Activated CD4-positive, alpha-beta T cell treated with anti-CD3 and anti-CD28 coated beads, Interleukin-2, amount 50 U/mL, for 4 hours (primary cell): ENCODE measurements around the gene SMC6.

Experiments used
- DNase-seq, 2 experiments: peaks; one replicate each; pipeline ENCODE4 v3.0.0-alpha.2; 2020

The SMC6 gene

GRCh38 chr2:17759805-17760204, 6.2 kb upstream of the SMC6 start:
- no peak for DNase-seq

DNA sequence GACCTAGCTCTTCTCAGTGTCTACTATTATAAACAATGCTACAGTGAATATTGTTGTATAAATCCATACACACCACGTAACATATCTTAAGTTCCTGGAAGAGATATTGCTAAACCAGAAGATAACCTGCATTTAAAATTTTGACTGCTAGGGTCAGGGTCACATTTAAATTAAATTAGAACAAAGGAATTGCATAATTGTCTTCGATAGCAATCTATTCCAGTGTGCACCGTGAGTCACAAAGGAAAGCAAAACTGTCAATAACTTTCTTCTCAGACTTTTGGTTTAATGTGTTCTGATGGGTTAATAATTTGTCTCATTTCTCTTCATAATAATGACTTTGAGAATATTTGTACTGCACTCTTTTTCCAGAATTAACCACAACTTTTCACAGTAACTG, 4.5 kb upstream of the SMC6 start:
- no peak for DNase-seq

DNA sequence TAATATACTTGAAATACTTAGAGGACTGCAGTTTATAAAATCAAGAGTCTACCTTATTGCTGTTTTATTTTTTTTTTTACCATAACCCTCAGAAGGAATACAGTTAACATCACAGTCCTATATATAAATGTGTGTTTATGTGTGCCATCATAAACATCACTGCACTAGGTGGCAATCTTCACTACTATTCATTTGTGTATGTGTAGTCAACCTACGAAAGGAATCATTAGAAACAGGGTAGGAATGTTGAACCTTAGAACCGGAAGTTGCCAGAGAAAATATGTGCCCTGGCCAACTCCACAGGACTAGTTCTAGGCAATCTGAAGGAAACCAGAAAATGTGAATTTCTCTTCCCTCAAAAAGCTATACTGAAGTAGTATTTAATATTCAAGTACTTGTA, 3.7 kb upstream of the SMC6 start:
- DNase-seq: no peak

GRCh38 chr2:17756668-17757067, 3.1 kb upstream of the SMC6 start:
- DNase-seq: no peak

GRCh38 chr2:17754773-17755425, 1.3 kb upstream of the SMC6 start:
- no peak for DNase-seq

GRCh38 chr2:17752892-17753802, 463 bp downstream of the SMC6 start:
- peak; percentile 14 for DNase-seq

GRCh38 chr2:17752246-17752645, 1.4 kb downstream of the SMC6 start:
- no peak for DNase-seq

DNA sequence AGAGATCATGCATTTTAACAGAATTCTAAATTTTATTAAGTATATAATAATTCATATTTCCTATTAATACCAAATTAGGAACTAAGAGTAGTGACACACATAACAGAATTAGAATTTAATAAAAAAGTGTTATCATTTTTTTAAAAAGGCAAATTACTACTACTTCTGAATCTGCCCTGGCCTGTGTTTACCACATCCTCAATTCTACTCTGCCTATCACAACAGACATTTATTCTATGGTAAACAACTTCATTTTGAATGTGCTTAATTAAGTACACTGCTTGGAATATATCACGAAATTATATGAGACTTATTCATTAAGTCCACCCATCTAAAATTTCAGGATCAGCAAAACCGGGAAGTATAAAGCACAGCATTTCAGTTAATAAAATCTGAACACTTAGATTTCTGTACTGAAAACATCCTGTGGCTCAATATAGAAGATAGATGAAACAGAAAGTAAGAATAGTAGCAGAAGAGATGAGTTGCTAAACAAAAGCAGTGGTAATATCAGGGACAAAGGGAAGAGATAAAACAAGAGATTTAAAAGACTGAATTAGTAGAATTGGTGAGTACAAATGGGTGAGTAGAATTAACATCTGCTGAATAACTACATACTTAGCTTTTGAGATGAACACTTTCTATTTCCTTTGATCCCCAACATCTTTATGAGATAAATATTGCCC, 3.7 kb downstream of the SMC6 start:
- DNase-seq: no peak

- DNase-seq: no peak
Observed at GRCh38 chr2:17748745-17749144, 4.9 kb downstream of the SMC6 start.

GRCh38 chr2:17747684-17748452, 5.7 kb downstream of the SMC6 start:
- no peak for DNase-seq

- DNase-seq: no peak
Observed at GRCh38 chr2:17740203-17740602, 13.4 kb downstream of the SMC6 start.

- DNase-seq: no peak
Observed at GRCh38 chr2:17736989-17737388, 16.6 kb downstream of the SMC6 start.

GRCh38 chr2:17735864-17736263, 17.7 kb downstream of the SMC6 start:
- no peak for DNase-seq

DNA sequence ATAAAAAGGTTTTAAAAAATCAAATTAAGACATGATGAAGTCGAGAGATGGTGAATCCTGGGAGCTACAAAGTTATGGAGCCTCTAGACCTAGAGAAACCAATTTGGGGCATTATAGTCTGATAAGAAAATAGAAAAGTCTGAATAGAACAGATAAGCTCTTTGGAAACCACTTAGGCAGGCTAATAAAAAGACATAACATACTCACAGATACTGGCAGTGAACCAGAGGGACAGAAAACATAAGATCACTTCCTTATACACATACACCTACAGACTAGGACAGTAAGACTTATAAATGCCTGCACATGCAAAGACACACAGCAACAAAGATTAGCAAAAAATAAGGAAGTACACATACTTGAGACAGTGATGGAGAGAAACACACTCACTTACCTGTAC, 20.0 kb downstream of the SMC6 start:
- DNase-seq: no peak

DNA sequence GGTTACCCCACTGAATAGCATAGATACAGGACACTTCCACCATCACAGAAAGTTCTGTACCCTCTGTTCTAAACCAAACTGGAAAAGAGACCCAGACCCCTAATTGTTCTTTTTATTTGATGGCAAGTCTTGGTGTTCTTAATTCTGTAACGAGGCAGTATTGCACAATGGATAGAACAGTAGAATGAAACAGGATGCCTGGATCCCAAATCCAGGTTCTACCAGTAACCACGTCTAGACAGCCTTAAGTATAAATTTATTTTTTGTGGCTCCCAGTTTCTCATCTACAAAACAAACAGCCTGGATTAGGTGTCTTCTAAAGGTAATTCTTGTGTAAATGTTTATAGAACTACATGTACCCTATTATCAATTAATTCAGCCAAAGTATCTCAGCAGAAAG, 23.7 kb downstream of the SMC6 start:
- no peak for DNase-seq

GRCh38 chr2:17728210-17728609, 25.4 kb downstream of the SMC6 start:
- no peak for DNase-seq

DNA sequence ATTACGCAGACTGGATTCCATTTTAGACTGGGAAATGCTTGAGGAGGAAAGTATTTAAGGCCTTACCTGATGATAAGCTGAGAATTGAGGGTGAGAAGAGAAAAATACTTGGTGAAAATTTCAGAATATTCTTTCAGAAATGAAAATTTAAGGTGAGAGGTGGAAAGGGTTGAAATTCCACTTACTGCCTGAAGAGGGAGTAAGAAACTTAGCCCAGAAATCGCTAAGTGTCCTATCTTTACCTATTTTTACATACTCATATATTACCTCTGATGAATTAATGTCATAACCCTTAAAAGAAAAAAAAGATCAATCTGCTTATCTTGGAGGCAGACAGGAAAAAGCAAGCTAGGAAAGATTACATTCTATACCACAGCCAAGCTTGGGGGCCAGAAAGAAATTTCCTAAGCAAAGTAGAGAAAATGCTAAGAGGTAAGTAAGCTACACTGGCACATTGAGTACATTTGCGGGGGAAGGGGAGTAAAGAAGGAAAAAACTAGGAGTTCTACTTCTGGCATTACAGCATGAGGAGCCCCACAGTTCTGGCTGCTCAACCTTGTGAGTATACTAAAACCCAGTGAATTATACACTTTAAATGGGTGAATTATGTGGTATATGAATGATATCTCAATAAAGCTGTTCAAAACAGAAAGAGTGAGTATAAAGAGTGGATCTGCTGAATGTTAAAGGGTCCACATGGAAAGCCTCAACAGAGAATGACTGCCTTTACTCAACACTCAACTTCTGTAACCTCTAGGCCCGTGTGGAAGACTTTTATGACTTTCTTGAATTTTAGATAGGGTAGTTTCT, 33.8 kb downstream of the SMC6 start:
- DNase-seq: no peak

DNA sequence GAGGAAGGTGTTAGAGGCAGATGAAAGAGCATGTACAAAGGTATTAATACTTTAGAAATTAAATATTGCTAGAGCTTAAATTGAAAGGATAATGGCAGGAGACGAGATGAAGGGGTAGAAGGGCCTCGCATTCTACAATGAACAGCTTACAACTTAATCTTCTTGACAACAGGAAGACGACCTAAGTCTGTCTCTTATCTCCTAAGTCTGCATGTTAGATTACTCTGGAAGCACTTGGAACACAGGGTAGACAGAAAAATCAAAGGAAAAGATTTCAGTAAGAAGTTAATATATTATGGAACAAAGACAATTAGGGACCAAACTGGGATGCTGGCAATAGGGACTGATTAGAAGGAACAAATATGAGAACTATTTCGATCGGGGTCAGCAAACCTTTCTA, 34.9 kb downstream of the SMC6 start:
- DNase-seq: no peak

DNA sequence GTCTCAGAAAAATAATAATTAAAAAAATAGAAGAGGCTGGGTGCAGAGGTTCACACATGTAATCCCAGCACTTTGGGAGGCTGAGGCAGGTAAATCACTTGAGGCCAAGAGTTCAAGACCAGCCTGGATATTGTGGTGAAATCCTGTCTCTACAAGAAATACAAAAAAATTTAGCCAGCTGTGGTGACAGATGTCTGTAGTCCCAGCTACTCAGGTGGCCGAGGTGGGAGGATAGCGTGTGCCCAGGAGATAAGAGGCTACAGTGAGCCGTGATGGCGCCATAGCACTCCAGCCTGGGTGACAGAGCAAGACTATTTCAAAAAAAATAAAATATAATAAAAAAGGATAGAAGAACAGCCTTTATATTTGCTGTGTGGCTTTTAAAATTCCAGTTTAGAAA, 35.9 kb downstream of the SMC6 start:
- no peak for DNase-seq

GRCh38 chr2:17713291-17713690, 40.3 kb downstream of the SMC6 start:
- DNase-seq: no peak

DNA sequence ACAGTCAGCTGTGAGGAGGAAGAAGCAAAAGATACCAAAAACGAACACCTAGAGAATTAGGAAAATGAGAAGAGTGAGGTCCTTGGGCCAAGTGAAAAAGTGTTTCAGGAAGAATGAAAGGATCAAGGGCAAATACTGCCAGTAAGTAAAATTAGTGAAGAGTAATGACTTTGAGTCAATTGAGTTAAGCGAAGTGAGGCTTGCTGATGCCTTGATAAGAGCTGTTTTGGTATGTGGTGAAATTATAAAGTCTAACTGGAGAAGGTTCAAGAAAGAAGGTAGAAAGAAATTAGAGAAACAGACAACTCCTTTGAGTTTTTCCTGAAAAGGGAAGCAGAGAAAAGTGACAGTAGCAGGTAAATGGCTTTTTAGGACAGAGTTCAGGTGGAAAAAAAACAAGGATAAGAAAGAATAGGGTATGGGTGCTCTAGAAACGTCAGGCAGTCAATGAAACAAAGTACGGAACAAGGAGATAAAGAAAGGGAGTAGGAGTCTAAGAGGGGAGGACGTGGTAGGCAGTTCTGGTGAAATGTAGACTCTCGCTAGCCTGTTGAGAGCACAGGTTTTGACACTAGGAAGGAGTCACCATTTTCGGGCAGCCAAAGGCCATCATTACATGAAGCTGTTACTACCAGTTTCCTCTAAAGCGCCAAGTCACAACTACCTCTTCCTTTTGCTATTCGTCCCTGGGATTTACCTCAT, 42.9 kb downstream of the SMC6 start:
- DNase-seq: no peak

DNA sequence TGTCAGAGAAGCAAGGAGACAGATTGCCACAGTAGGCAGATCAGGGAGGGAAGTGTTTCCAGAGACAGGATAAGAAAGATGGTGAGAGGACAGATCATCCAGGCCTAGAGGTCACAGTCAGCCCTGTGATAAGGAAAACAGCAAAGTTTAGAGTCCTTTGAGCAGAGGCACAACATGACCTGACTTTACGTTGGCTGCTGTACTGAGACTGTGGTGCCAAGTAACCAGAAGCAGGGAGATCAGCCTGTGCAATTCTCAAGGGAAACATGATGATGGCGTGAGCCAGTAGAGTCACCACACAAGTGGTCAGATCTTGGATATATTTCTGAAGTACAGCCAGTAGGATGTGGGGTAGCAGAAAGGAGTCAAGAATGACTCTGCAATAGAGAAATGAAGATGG, 43.7 kb downstream of the SMC6 start:
- no peak for DNase-seq
